ENCODE measurements around the gene ZNF207. TPM values are rescaled to one million over a fixed set of nuclear protein-coding genes. Genes with fewer than 3 reads are reported as not detected.

Gene ZNF207
- total RNA-seq, 1 donor from 2014 or later = 245 TPM

- H3K27ac Mint-ChIP-seq (ENCODE audit: unreplicated experiment) = no peak overlapping the region
- H3K4me3 Mint-ChIP-seq = no peak overlapping the region
- peaks cover 28% of the 10 kb centered on the region for H3K4me1 Mint-ChIP-seq
- H3K27me3 Mint-ChIP-seq (ENCODE audit: low read depth) = no peaks in the 10 kb centered on the region
- H3K9me3 Mint-ChIP-seq = no peaks in the 10 kb centered on the region
- no peak for DNase-seq (ENCODE audit: low read depth, low spot score)
- H3K36me3 Mint-ChIP-seq (ENCODE audit: low read depth) = peaks cover 9% of the 10 kb centered on the region
- TF ChIP-seq CTCF (conservative IDR thresholded peaks at IDR 0.05) = no peak
These were observed 6.8 kb downstream of the ZNF207 start for GRCh38 chr17:32356750-32357149.

DNA sequence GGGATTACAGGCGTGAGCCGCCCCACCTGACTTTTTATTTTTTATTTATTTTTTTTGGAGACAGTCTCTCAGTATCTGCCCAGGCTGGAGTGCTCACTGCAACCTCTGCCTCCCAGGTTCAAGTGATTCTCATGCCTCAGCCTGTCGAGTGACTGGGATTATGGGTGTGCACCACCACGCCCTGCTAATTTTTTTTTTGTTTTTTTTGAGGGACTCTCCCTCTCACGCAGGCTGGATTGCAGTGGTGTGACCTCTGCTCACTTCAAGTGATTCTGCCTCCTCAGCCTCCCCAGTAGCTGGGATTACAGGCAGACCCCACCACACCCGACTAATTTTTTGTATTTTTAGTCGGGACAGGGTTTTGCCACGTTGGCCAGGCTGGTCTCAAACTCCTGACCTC is 7.7 kb downstream of the ZNF207 start:
- no peaks in the 10 kb centered on the region for H3K27me3 Mint-ChIP-seq (ENCODE audit: low read depth)
- peaks cover 9% of the 10 kb centered on the region for H3K36me3 Mint-ChIP-seq (ENCODE audit: low read depth)
- H3K27ac Mint-ChIP-seq (ENCODE audit: unreplicated experiment) = no peak overlapping the region
- no peaks in the 10 kb centered on the region for H3K9me3 Mint-ChIP-seq
- TF ChIP-seq CTCF (conservative IDR thresholded peaks at IDR 0.05) = no peak
- H3K4me3 Mint-ChIP-seq = peak overlapping the region; percentile 6
- H3K4me1 Mint-ChIP-seq = peaks cover 22% of the 10 kb centered on the region
- DNase-seq (ENCODE audit: low read depth, low spot score) = no peak

DNA sequence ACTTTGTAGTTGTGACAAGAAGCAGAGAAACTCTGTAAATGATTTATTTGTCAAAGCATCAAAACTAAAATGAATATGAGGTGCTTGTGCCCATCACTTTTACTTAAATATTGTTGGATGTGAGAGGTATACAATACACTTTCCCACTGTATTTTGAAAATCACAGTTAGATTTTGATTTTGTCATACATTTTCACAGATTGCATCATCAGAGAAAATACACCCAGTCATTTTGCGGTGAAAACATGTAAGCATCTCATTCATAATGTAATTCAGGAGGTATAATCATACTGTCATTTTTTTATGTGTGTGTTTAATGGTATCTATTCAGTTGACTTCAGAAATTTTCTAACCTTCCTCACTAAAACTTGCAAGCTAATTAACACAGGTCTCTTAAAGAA is 11.3 kb downstream of the ZNF207 start:
- H3K9me3 Mint-ChIP-seq = no peaks in the 10 kb centered on the region
- H3K4me1 Mint-ChIP-seq = peaks cover 8% of the 10 kb centered on the region
- no peak for TF ChIP-seq CTCF (conservative IDR thresholded peaks at IDR 0.05)
- no peaks in the 10 kb centered on the region for H3K27me3 Mint-ChIP-seq (ENCODE audit: low read depth)
- no peak overlapping the region for H3K27ac Mint-ChIP-seq (ENCODE audit: unreplicated experiment)
- no peak for DNase-seq (ENCODE audit: low read depth, low spot score)
- H3K4me3 Mint-ChIP-seq = no peak overlapping the region
- H3K36me3 Mint-ChIP-seq (ENCODE audit: low read depth) = peaks cover 15% of the 10 kb centered on the region

- Mint-ChIP-seq H3K36me3 (ENCODE audit: low read depth) (peaks cover 17% of the 10 kb centered on the region), H3K27ac (ENCODE audit: unreplicated experiment) (no peak overlapping the region)
These were observed 20.5 kb downstream of the ZNF207 start for GRCh38 chr17:32370426-32370825.

GRCh38 chr17:32382526-32383223 is 32.7 kb downstream of the ZNF207 start:
- H3K4me3 Mint-ChIP-seq = no peak overlapping the region
- DNase-seq (ENCODE audit: low read depth, low spot score) = no peak
- no peaks in the 10 kb centered on the region for H3K27me3 Mint-ChIP-seq (ENCODE audit: low read depth)
- no peaks in the 10 kb centered on the region for H3K4me1 Mint-ChIP-seq
- no peaks in the 10 kb centered on the region for H3K9me3 Mint-ChIP-seq
- H3K36me3 Mint-ChIP-seq (ENCODE audit: low read depth) = peaks cover 14% of the 10 kb centered on the region
- no peak for TF ChIP-seq CTCF (conservative IDR thresholded peaks at IDR 0.05)
- no peak overlapping the region for H3K27ac Mint-ChIP-seq (ENCODE audit: unreplicated experiment)

More at GRCh38 chr17:32370426-32370825, 20.5 kb downstream of the ZNF207 start:
- no peak for DNase-seq (ENCODE audit: low read depth, low spot score)
- H3K4me1 Mint-ChIP-seq = no peaks in the 10 kb centered on the region
- no peaks in the 10 kb centered on the region for H3K9me3 Mint-ChIP-seq
- H3K4me3 Mint-ChIP-seq = no peak overlapping the region
- H3K27me3 Mint-ChIP-seq (ENCODE audit: low read depth) = no peaks in the 10 kb centered on the region
- TF ChIP-seq CTCF (conservative IDR thresholded peaks at IDR 0.05) = no peak
